GM13977 (cell line): ENCODE results near the gene TEDC2.

Experiments used
- DNase-seq: peaks from one replicate; pipeline ENCODE4 v3.0.0; 2012; ENCODE audit warnings: low spot score
- in situ Hi-C: fragments of 300-500 bp; cut with MboI; formaldehyde crosslinking; loops from one replicate; pipeline ENCODE4 v1.12.0; 2022; ENCODE audit warnings: low sequenced_read_pairs, low pct_unique_long_range_greater_than_20kb, mixed read lengths, inconsistent platforms; ENCODE audit not compliant: unreplicated experiment
- TF ChIP-seq, protein P1 (sequence below): IDR thresholded peaks from 2 replicates; pipeline ENCODE4 v1.5.1; 2012; ENCODE audit warnings: mild to moderate bottlenecking, control low read depth; ENCODE audit not compliant: insufficient read depth; ENCODE audit errors: extremely low read depth, missing control alignments

The TEDC2 gene

GRCh38 chr16:2482708-2483534 is 23.0 kb downstream of the TEDC2 start:
- TF ChIP-seq, protein P1, sequence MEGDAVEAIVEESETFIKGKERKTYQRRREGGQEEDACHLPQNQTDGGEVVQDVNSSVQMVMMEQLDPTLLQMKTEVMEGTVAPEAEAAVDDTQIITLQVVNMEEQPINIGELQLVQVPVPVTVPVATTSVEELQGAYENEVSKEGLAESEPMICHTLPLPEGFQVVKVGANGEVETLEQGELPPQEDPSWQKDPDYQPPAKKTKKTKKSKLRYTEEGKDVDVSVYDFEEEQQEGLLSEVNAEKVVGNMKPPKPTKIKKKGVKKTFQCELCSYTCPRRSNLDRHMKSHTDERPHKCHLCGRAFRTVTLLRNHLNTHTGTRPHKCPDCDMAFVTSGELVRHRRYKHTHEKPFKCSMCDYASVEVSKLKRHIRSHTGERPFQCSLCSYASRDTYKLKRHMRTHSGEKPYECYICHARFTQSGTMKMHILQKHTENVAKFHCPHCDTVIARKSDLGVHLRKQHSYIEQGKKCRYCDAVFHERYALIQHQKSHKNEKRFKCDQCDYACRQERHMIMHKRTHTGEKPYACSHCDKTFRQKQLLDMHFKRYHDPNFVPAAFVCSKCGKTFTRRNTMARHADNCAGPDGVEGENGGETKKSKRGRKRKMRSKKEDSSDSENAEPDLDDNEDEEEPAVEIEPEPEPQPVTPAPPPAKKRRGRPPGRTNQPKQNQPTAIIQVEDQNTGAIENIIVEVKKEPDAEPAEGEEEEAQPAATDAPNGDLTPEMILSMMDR = no peak
- no peak for DNase-seq
- in situ Hi-C loops = loop anchor here (10.0 kb wide), 1 partner anchor 128 kb away; no protein-coding TSS in a partner anchor

DNA sequence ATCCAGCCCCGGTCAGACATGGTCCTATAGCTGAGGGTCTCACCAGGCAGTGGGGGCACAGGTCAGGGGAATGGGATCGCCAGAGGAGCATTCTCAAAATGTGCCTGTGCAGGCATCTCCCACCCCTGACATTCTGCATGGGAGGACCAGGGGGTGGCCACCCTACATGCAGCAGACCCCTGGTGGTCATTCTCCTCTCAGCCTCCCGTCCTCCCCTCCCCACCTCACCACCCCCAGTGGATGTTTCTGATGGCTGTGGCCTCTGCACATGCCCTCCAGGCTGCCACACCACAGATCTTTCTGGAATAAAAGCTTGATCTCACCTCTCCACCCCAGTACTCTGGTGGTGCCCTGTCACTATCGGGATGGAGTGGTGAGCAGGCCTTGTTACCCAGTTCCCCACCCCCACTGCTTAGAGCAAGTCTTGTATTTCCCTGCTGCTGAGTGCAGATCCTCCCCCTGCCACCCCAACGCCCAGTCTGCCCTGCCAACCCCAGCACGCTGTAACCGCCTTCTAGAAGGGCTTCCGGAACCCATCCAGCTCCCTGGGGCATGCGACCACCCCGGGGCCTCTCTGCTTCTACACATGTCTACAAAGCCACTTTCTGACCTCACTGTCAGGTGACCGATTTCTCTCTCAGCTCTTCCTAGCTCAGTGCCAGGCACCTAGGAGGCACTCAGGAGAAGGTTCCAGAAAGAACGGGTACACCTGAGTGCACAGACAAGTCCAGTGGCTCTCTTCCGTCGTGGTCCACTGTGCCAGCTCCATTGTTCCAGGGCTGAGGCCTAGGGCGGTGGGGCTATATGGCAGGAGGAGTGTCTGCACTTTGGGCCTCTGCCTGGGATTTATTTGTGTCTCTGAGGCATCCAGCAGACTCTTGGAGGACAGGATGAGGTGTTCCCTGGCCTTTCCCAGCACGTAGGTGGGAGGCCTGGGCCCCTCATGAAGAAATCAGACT is 24.3 kb downstream of the TEDC2 start:
- TF ChIP-seq, protein P1 = no peak
- no peak for DNase-seq
- in situ Hi-C loops = loop anchor here (10.0 kb wide), 1 partner anchor 129 kb away; no protein-coding TSS in a partner anchor

DNA sequence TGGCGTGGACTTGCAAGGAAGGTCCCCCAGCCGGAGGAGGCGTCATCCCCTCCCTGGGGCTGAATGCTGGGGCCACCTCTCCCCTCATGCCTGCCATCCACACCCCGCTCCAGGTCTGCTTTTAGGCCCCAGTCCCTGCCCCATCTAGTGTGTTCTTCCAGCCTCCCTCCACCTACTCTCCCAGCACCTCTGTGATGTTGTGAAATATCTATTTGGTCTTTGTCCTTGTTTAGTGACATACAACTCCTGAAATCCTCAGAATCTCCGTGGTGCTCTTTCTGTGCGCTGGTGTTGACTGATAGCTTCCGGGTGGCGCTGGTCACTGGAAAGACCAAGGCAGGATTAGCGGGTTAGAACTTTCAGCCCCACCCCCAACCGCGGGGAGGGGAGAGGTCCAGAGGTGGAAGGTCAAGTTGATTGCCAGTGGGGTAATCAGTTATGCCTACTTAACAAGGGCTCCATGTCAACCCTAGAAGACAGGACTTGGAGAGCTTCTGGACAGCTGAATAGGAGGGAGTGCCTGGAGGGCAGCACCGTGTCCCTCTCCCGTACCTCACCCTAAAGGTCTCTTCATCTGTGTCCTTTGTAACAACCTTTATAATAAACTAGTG is 25.1 kb downstream of the TEDC2 start:
- no peak for DNase-seq
- TF ChIP-seq, protein P1 = no peak
- in situ Hi-C loops = loop anchor here (10.0 kb wide), 1 partner anchor 130 kb away; no protein-coding TSS in a partner anchor

GRCh38 chr16:2485811-2486507 is 26.1 kb downstream of the TEDC2 start:
- in situ Hi-C loops = loop anchor here (10.0 kb wide), 1 partner anchor 131 kb away; no protein-coding TSS in a partner anchor
- no peak for DNase-seq
- TF ChIP-seq, protein P1 = no peak

GRCh38 chr16:2486645-2487516 is 27.0 kb downstream of the TEDC2 start:
- TF ChIP-seq, protein P1 = peak; percentile 62
- DNase-seq = peak; percentile 90
- in situ Hi-C loops = loop anchor here (10.0 kb wide), 1 partner anchor 132 kb away; no protein-coding TSS in a partner anchor
